Stimulated activated CD8-positive, alpha-beta memory T cell treated with anti-CD3 and anti-CD28 coated beads, Interleukin-4, amount 100 ng/mL, for 4 hours (primary cell): ENCODE results near the gene PNMA3.
"Not testable (repeated sequence)": the region's sequence is repeated elsewhere in the genome, so short reads cannot be mapped to it uniquely, and the experiment has no call there.

Source experiments
- DNase-seq, 2 donors: peaks; one replicate each; pipeline ENCODE4 v3.0.0-alpha.2; 2020; ENCODE audit warnings: low read depth in 2 of 2, low spot score in 1 of 2

Gene PNMA3

DNA sequence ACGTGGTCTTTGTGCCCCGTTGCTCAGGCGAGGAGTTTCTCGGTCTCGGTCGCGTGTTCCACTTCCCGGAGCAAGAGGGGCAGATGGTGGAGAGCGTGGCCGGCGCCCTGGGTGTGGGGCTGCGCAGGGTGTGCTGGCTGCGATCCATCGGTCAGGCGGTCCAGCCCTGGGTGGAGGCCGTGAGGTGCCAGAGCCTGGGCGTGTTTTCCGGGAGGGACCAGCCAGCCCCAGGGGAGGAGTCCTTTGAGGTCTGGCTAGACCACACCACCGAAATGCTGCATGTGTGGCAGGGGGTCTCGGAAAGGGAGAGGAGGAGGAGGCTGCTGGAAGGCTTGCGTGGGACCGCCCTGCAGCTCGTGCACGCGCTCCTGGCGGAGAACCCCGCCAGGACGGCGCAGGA is 17.1 kb downstream of the PNMA3 start:
- not testable (repeated sequence) for DNase-seq

- no peak for DNase-seq
Observed at GRCh38 chrX:153074262-153074899, 18.1 kb downstream of the PNMA3 start.

GRCh38 chrX:153074935-153075334 is 18.7 kb downstream of the PNMA3 start:
- DNase-seq: no peak

DNA sequence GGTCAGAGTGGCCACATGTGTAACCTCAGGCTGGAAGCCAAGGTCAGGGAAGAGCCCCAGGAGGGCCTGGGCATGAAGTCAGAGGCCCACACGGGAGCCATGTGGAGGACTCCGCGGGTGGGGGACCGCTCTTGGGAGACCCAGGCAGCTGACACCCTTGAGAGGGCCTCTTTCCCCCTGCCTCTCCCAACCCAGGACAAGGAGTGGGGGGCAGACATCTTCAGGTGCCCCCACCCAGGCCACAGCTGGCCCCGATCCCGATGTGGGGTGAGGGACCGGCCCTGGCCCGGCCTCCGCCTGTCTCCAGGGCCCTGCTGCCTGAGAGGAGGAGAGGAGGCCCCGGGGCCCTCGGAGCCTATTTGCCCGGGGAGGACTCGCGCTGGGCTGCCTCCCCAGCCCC is 19.1 kb downstream of the PNMA3 start:
- DNase-seq: no peak

DNA sequence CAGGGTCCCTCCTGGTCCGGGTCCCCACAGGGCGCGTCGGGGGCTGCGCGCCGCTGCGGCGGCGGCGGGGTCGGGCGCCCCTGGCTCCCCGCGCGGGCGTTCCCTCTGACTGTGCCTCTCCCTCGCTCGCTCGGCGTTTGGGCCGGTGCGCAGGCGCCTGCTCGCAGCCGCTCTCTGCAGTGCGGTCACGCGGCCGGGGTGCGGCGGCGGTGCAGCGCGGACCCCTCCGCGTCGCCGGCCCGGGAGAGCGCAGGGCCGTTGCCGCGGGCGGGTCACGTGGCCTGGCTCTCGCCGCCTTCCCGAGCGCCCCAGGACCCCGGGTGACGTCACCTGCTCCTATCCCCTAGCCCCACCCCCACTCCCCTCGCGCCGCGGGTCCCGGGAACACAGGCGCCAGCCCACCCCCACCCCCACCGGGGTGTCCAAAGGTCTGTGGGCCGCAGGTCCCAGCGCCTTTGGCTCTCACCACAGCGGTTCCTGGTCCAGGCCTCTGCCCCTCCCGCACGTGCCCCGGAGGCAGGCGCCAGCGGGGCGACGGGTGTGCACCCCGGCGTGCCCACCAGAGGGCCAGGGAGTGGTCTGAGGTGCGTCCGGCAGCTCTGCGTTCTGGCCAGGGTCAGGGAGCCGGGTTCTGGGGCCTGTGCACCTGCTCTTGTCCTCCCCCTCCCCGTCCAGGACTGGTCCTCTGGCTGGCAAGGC is 21.3 kb downstream of the PNMA3 start:
- not testable (repeated sequence) for DNase-seq

GRCh38 chrX:153083238-153083923 is 27.1 kb downstream of the PNMA3 start:
- DNase-seq: not testable (repeated sequence)

DNA sequence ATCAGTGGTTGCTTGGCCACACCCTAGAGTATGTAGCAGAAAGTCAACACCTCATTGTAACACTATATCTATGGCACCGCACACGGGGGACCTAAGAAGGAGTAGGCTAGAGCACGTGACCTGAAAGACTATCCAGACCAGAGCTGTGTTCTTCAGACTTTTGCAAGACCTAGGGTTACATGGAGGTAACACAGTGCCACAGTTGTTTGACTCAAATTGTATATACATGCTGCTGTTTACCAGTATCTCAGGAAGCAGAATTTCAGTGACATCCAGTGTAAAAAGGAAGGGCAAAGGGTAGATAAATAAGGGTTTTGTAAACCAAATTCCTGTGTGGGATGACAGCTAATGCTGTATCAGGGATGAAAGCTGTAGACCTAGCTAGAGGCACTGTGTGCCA is 46.1 kb downstream of the PNMA3 start:
- no peak for DNase-seq

DNA sequence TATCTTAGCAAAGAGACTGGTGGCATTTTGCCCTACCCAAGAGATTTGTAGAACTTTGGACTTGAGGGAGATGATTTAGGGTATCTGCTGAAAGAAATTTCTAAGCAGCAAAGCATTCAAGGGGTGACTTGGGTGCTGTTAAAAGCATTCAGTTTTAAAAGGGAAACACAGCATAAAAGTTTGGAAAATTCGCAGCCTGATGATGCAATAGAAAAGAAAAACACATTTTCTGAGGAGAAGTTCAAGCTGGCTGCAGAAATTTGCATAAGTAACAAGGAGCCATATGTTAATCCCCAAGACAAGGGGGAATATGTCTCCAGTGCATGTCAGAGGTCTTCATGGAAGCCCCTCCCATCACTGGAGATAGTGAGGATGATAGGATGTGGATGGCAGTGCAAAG is 48.7 kb downstream of the PNMA3 start:
- DNase-seq: not testable (repeated sequence)

GRCh38 chrX:153106092-153106801 is 50.0 kb downstream of the PNMA3 start:
- not testable (repeated sequence) for DNase-seq
